ENCODE data around the gene COL18A1.

DNA sequence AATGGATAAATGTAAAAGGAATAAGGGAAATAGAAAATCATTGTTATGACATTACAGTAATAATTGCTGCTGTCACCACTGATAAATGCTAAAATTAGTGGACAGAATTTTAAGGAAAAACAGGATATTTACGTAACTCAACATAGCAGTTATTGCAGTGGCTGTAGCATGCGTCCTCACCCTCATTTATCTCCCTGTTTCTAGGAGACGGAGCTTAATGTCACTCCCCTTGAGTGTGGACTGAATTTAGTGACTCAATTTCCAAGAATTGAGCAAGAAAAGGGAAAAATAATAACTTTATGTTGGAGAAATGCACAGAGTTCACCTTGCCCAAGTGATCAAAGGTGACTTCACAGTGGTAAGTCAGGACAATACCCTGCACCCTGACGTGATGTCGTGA is 33.3 kb upstream of the COL18A1 start:
- TF ChIP-seq, protein P1, sequence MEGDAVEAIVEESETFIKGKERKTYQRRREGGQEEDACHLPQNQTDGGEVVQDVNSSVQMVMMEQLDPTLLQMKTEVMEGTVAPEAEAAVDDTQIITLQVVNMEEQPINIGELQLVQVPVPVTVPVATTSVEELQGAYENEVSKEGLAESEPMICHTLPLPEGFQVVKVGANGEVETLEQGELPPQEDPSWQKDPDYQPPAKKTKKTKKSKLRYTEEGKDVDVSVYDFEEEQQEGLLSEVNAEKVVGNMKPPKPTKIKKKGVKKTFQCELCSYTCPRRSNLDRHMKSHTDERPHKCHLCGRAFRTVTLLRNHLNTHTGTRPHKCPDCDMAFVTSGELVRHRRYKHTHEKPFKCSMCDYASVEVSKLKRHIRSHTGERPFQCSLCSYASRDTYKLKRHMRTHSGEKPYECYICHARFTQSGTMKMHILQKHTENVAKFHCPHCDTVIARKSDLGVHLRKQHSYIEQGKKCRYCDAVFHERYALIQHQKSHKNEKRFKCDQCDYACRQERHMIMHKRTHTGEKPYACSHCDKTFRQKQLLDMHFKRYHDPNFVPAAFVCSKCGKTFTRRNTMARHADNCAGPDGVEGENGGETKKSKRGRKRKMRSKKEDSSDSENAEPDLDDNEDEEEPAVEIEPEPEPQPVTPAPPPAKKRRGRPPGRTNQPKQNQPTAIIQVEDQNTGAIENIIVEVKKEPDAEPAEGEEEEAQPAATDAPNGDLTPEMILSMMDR (IDR thresholded peaks at IDR 0.05) = no peak
- TF ChIP-seq POLR2A (IDR thresholded peaks at IDR 0.05) = no peak
- no peak for TF ChIP-seq POLR2AphosphoS5 (IDR thresholded peaks at IDR 0.05)
